H7 (cell line): ENCODE results near the gene HIVEP3. TPM values are rescaled to one million over a fixed set of nuclear protein-coding genes. Genes with fewer than 3 reads are reported as not detected.
"Not testable (repeated sequence)": the region's sequence is repeated elsewhere in the genome, so short reads cannot be mapped to it uniquely, and the experiment has no call there.

Source experiments
- DNase-seq: peaks from one replicate; pipeline ENCODE4 v3.0.0; 2012
- H3K27me3 ChIP-seq: 2 replicates; pipeline ENCODE4 v1.6.0; 2011; ENCODE audit warnings: mild to moderate bottlenecking, low read length; ENCODE audit not compliant: control insufficient read depth, insufficient read depth
- H3K36me3 ChIP-seq: replicated peaks from 2 replicates; pipeline ENCODE4 v1.5.1; 2011; ENCODE audit warnings: low read length; ENCODE audit not compliant: control insufficient read depth, insufficient read depth
- H3K4me3 ChIP-seq: 2 replicates; pipeline ENCODE4 v1.5.1; 2011; ENCODE audit warnings: low read depth, mild to moderate bottlenecking, control low read depth, low read length, moderate library complexity; ENCODE audit not compliant: insufficient read depth
- total RNA-seq: library from RNA; depleted of rRNA; stranded (reverse); fragments of >200 nt; shearing (Covaris generic); gene quantifications from 2 replicates; pipeline ENCODE4 v1.2.3, GENCODE V29; 2014

The HIVEP3 gene
- total RNA-seq, 1 experiment from 2014 or later, result 1.8 TPM

DNA sequence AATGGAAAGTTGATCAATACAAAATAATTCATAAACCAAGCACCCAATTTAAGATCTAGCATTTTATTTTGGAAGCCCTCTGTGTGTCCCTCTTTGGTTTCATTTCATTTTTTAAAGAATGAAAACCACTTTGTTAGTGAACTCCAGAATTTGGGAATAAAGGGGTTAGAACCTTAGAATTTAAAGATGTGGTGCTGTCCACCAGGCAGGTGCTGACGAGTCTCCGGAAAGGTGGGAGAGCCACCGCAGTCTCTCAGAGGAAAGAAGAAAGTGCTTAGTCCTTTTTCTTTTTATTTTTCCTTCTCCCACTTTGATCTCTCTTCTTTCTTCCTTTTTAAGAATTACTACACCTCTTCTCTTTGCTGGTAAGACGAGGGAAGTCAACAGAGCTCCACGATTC is 20.5 kb upstream of the HIVEP3 start:
- Histone ChIP-seq H3K27me3 (no peaks in the 10 kb centered on the region), H3K36me3 (no peaks in the 10 kb centered on the region), H3K4me3 (no peak overlapping the region)
- no peak for DNase-seq

DNA sequence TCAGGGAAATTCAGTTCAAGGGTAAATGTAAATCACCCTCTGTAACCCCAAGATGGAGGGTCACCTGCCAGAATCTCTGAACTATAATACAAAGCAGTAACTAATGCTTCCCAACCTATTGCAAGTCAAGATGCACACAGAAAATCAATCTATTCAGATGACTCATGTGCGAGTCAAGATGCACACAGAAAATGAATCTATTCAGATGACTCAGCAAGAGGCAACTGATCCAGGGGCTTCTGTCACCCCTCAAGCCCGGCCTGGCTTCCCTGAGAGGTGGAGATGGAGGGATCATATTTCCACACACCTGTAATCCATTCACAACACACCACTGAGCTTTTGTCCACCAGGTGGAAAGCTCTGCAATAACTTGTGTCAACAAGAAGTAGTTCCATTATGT is 17.4 kb upstream of the HIVEP3 start:
- no peaks in the 10 kb centered on the region for H3K27me3 ChIP-seq
- H3K36me3 ChIP-seq, result no peaks in the 10 kb centered on the region
- no peak for DNase-seq
- no peak overlapping the region for H3K4me3 ChIP-seq

DNA sequence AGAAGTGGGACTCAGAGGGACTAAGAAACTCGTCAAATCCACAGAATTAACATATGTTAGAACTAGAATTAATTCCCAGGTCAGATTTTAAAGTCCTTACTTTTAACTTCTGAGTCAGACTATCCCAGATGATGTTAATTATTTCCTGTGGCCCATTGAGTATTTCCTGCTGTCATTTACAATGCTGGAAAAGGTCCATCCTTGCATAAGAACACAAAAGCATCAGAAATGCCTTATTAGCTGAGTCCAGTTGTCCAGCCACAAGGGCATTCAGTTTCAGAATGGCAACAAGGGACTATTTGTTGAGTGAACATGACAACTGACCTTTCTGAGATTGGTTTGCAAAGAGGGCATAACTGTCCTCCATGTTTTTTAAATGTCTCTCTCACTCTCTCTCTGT is 16.5 kb upstream of the HIVEP3 start:
- Histone ChIP-seq H3K4me3 (no peak overlapping the region), H3K36me3 (no peaks in the 10 kb centered on the region), H3K27me3 (no peaks in the 10 kb centered on the region)
- no peak for DNase-seq

DNA sequence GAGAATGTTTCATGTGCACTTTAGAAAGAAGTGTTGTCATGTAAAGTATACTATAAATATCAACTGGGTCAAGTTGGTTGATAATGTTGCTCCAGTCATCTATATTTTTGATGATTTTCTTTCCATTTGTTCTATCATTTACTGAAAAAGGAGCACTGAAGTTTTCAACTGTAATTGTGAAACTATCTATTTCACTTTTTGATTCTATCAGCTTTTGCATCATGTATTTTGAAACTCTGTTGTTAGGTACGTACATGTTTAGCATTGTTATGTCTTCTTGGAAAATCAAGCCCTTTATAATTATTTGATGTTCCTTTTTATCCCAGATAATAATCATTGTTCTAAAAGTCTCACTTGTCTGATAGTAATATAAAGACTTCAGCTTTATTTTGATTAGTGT is 14.4 kb upstream of the HIVEP3 start:
- no peaks in the 10 kb centered on the region for H3K36me3 ChIP-seq
- H3K4me3 ChIP-seq, result no peak overlapping the region
- H3K27me3 ChIP-seq, result no peaks in the 10 kb centered on the region
- DNase-seq, result no peak

DNA sequence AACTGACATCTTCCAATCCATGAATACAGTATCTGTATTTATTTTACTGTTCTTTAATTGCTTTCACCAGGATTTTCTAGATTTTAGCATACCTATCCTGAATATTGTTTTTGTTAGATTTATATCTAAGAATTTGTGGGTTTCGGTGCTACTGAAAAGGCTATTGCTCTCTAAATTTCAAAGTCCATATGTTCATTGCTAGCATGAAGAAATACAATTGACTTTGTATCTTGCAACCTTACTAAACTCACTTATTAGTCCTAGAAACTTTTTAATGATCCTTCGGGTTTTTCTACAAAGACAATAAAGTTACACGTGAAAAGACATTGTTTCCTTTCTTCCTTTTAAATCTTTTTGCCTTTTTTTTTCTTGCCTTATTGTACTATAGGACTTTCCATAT is 12.9 kb upstream of the HIVEP3 start:
- DNase-seq, result no peak
- Histone ChIP-seq H3K36me3 (no peaks in the 10 kb centered on the region), H3K27me3 (no peaks in the 10 kb centered on the region)

DNA sequence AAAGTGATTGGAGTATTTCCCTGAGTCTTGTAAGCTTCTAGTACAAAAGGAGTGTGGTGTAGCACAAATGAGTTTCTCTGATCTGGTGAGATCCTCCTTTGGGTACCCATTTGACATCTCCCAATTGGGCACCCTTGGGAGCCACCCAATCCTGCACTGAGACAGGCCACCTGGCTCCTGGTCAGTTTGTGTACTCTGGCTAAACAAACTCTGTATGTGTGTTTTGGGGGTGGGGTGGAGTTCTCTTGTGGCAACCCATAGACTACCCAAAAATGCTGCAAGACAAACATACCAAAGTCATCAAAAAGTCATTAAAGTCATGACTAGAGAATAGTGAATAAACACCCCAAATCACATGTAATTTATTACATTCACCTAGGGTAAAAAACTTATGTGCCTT is 8.4 kb upstream of the HIVEP3 start:
- DNase-seq, result no peak
- no peaks in the 10 kb centered on the region for H3K36me3 ChIP-seq
- no peaks in the 10 kb centered on the region for H3K27me3 ChIP-seq
- no peak overlapping the region for H3K4me3 ChIP-seq

More for the DNA sequence above, 12.9 kb upstream of the HIVEP3 start:
- H3K4me3 ChIP-seq, result no peak overlapping the region

DNA sequence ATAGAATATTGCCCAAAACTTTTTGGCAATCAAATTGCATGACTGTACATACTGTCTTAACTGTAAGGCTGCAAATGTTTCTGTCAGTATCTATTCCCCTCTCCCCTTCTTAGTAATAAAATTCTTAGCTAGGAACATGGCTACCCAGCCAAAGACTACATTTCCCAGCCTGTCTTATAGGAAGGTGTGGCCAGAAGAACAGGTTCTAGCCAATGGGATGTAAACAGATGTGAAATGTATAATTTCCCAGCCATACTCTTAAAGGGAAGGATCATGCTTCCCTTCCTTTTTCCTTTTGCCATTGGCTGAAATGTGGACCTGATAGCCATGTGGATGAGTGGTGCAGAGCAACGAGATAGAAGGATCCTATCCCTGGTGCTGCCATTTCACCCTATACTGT is 7.0 kb upstream of the HIVEP3 start:
- DNase-seq, result peak; percentile 20
- H3K27me3 ChIP-seq, result no peaks in the 10 kb centered on the region
- H3K36me3 ChIP-seq, result no peaks in the 10 kb centered on the region
- no peak overlapping the region for H3K4me3 ChIP-seq

DNA sequence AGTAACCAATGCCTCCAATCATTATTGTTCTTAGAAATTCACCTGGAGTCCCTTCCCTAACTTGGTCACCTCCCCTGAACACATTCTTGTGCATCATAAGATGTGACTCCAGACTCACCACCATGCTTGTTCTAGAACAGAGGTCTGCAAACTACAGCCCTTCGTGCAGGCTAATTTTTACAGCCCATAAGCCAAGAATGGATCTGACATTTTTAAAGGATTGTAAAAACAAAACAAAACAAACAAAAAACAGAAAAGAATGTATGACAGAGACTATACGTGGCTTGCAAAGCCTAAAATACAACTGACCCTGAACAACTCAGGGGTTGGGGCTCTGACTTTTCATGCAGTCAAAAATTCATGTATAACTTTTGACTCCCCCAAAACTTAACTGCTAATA is 6.2 kb upstream of the HIVEP3 start:
- H3K4me3 ChIP-seq, result no peak overlapping the region

DNA sequence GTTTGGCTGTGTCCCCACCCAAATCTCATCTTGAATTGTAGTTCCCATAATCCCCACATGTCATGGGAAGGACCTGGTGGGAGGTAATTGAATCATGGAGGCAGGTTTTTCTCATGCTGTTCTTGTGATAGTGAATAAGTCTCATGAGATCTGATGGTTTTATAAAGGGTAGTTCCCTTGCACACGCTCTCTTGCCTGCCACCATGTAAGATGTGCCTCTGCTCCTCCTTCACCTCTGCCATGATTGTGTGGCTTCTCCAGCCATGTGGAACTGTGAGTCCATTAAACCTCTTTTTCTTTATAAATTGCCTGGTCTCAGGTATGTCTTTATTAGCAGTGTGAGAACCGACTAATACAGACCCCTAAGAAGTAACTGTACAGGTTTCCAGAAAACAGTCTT is 2.5 kb upstream of the HIVEP3 start:
- not testable (repeated sequence) for H3K36me3 ChIP-seq, DNase-seq, H3K4me3 ChIP-seq
- peaks cover 24% of the 10 kb centered on the region for H3K27me3 ChIP-seq

More for the DNA sequence above, 6.2 kb upstream of the HIVEP3 start:
- no peak for DNase-seq
- no peaks in the 10 kb centered on the region for H3K36me3 ChIP-seq
- no peaks in the 10 kb centered on the region; the same call in 1 of the 2 replicates for H3K27me3 ChIP-seq

DNA sequence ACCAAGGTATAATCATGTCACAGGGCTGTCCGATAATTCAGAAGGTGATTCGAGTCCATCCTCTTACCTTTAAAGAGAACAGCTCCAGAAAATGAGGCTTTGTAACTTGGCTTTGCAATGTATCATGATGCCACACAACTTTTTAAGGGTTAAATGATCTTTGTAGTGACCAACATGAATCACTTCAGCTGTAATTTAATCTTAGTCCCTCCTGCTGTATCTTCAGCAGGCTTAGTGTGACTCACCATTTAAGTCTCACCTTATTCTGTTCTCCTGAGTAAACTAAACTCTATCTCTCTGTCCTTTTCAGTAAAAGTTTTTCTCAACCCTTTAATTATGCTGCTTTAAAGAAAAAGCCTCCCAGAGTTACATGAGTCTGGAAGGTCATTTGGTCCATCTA is 1.9 kb upstream of the HIVEP3 start:
- no peak for DNase-seq
- Histone ChIP-seq H3K4me3 (no peak overlapping the region), H3K27me3 (peaks cover 24% of the 10 kb centered on the region), H3K36me3 (no peaks in the 10 kb centered on the region)

DNA sequence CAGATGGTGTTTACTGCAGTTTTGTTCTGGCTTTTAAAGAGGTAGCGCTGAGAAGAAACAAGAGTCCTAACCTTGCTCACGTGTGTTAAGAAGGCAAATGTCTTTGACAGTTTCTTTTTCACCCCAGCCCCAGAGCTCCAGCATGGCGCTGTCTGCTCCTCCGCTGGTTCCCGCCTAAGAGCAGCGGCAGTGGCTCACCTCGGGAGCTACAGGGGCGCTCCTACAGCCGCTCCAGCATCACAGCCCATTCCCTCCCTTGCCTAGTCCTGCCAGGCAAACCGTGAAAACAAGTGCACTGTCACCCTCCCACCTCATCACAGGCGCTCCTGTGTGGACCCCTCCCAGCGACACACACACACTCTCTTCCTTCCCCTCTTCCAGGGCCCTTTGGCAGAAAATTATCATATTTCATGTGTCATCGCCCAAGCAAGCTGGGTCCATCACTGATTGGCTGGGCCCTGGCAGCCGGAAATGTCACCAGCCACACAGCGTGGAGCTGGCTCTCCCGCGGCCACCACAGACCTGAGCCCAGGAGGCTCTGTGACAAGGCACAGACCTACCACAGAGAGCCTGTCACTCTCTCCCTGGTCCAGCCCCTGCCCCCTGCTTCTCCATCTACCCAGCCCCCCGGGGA is 1.2 kb upstream of the HIVEP3 start:
- peak overlapping the region; percentile 27 for H3K4me3 ChIP-seq
- DNase-seq, result peak; percentile 63
- no peaks in the 10 kb centered on the region for H3K36me3 ChIP-seq
- peaks cover 24% of the 10 kb centered on the region for H3K27me3 ChIP-seq

DNA sequence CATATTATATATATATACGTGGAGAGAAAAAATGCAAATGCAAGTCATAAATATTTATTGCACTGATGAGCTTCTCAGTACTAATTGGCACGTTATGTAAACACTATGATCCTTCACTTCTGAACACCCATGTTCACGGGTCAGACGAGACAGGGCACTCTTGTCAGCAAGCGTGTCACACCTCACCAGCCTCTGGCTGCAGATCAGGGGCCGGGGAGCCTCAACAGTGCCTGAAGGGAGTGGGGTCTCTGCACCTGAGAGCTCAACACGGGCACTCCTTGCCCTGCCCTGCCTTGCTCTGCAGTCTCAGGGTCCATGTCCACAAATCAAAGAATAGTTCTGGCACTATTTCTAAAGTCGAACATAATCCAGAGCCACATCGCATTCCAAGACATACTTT is 409 bp upstream of the HIVEP3 start:
- DNase-seq, result no peak
- no peaks in the 10 kb centered on the region for H3K36me3 ChIP-seq
- H3K4me3 ChIP-seq, result no peak overlapping the region
- peaks cover 24% of the 10 kb centered on the region for H3K27me3 ChIP-seq

DNA sequence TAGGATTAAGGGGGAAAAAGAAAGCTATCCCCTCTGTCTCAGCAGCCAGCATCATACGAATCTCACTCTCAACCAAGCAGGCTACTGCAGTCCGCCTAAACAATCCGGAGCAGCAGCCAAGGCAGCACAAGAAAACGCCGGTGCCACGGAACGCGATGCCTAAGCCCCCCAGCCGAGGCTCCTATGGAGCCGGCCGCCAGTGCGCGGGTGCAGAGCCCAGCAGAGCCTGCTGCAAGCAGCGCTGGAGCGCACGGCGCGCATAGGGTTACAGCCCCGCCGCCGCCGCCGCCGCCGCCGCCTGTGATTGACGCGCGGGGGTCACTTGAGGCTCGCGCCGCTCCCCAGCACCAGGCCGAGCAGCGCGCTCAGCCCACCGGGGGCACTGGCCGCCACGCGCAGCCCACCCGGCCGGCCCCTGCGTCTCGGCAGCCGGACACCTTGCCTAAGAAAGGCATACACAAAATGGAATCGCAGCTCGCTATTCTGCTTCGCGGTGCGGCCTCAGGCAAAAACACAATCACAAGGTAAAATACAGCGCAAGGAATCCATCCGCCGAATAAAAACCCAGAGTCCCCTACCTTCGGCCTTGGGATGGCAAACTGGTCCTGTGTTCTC is 780 bp downstream of the HIVEP3 start:
- H3K36me3 ChIP-seq, result no peaks in the 10 kb centered on the region
- peaks cover 24% of the 10 kb centered on the region for H3K27me3 ChIP-seq
- peak overlapping the region; percentile 59 for H3K4me3 ChIP-seq
- peak; percentile 77 for DNase-seq

DNA sequence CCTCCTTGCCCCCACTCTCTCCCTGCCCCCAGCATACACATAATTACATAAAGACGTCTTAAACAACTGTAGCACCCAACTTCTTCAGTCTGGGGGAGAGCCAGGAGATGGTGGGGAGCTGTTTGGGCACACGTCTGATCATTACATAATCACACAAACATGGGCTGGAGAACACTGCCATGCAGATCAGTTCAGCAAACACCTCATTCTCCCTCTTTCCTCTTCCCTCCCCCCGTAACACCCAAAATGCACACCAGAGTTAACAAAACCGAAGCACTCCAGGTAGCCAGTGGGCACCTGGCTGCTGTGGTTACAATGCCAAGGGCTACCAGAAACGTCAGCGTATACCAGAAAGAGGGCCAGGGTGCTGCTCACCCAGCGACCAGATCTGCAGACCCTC is 1.6 kb downstream of the HIVEP3 start:
- H3K4me3 ChIP-seq, result no peak overlapping the region; the same call in 1 of the 2 replicates
- no peak for DNase-seq

DNA sequence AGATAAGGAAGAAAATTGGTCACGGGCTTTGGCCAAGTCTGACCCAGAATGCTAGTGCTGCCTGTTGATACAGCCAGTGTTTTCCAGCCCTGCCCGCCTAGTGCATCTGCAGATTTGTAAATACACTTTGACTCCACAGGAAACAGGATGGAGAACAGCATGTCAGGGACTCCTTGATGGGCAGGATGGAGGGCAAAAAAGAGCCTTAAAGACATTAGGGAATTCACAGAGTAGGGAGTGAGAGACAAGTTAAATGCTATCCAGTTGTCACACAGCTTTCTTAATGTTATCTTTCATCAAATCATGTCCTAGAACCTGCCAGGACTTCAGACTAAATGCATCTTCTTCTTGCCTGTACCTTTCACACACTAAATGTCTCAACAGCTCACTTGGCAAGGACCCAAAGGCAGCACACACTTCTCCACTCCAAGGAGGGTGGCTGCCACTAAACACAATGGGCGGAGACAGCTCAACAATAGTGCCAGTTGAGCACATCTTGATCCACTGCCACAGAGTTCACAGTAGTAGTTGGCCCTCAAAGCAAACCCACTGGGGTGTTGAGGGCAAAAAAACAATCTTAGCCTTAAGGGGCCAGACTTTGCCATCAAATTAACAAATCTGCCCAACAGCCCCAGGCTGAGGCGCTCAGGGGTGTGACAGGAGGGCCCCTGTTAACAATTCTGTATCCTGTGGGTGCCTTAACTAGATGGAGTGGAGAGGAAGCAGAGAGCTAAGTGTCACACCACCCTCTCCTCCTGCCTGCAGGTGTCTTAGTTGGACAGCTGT is 2.7 kb downstream of the HIVEP3 start:
- Histone ChIP-seq H3K4me3 (no peak overlapping the region), H3K27me3 (peaks cover 24% of the 10 kb centered on the region), H3K36me3 (no peaks in the 10 kb centered on the region)
- DNase-seq, result peak; percentile 14

More for the DNA sequence above, 1.6 kb downstream of the HIVEP3 start:
- peaks cover 24% of the 10 kb centered on the region for H3K27me3 ChIP-seq
- H3K36me3 ChIP-seq, result no peaks in the 10 kb centered on the region
